Astrocyte (in vitro differentiated cells and primary cell): ENCODE measurements around the gene LIPT2. TPM values are rescaled to one million over a fixed set of nuclear protein-coding genes. Genes with fewer than 3 reads are reported as not detected.

Experiments
- DNase-seq: peaks from one replicate; pipeline ENCODE4 v3.0.0-alpha.2; 2010; ENCODE audit warnings: low read depth
- FAIRE-seq: peaks from 2 replicates; lab custom pipeline; 2011; peaks lifted over from hg19 to GRCh38; lab: Jason Lieb, UNC
- H2AFZ ChIP-seq: 2 replicates; pipeline ENCODE4 v1.6.0; 2012; ENCODE audit warnings: low read depth, low read length, inconsistent platforms
- H3K27ac ChIP-seq: 2 replicates; pipeline ENCODE4 v1.5.1; 2011; ENCODE audit warnings: low read depth, low read length, inconsistent platforms
- H3K27me3 ChIP-seq: 2 replicates; pipeline ENCODE4 v1.6.0; 2011; ENCODE audit warnings: low read length, inconsistent platforms; ENCODE audit not compliant: insufficient read depth
- H3K36me3 ChIP-seq: 2 replicates; pipeline ENCODE4 v1.5.1; 2011; ENCODE audit warnings: low read length, inconsistent platforms; ENCODE audit not compliant: insufficient read depth
- H3K4me1 ChIP-seq: 2 replicates; pipeline ENCODE4 v1.5.1; 2011; ENCODE audit warnings: low read length, inconsistent platforms; ENCODE audit not compliant: insufficient read depth
- H3K4me2 ChIP-seq: 2 replicates; pipeline ENCODE4 v1.6.0; 2012; ENCODE audit warnings: low read length, inconsistent platforms
- H3K4me3 ChIP-seq: 2 replicates; pipeline ENCODE4 v1.5.1; 2011; ENCODE audit warnings: low read depth, mild to moderate bottlenecking, low read length, inconsistent platforms; ENCODE audit not compliant: insufficient read depth
- H3K79me2 ChIP-seq: 2 replicates; pipeline ENCODE4 v1.6.0; 2012; ENCODE audit warnings: mild to moderate bottlenecking, low read length, inconsistent platforms; ENCODE audit not compliant: insufficient read depth
- H3K9ac ChIP-seq: 2 replicates; pipeline ENCODE4 v1.6.0; 2012; ENCODE audit warnings: mild to moderate bottlenecking, low read length, inconsistent platforms
- H3K9me3 ChIP-seq: 2 replicates; pipeline ENCODE4 v1.5.1; 2012; ENCODE audit warnings: low read depth, mild to moderate bottlenecking, low read length, inconsistent platforms; ENCODE audit not compliant: insufficient read depth
- H4K20me1 ChIP-seq: 2 replicates; pipeline ENCODE4 v1.6.0; 2012; ENCODE audit warnings: low read length, inconsistent platforms; ENCODE audit not compliant: insufficient read depth
- H3K27ac Mint-ChIP-seq: one replicate; pipeline ENCODE4 v1.8.0; 2021; ENCODE audit warnings: mild to moderate bottlenecking, mixed read lengths; ENCODE audit not compliant: unreplicated experiment
- H3K27me3 Mint-ChIP-seq: one replicate; pipeline ENCODE4 v1.8.0; 2021; ENCODE audit warnings: low read depth, mixed read lengths; ENCODE audit not compliant: unreplicated experiment
- H3K36me3 Mint-ChIP-seq: one replicate; pipeline ENCODE4 v1.8.0; 2021; ENCODE audit warnings: low read depth, mixed read lengths; ENCODE audit not compliant: unreplicated experiment
- H3K4me1 Mint-ChIP-seq: one replicate; pipeline ENCODE4 v1.8.0; 2021; ENCODE audit warnings: low read depth, mixed read lengths; ENCODE audit not compliant: unreplicated experiment
- H3K4me3 Mint-ChIP-seq: one replicate; pipeline ENCODE4 v1.8.0; 2021; ENCODE audit warnings: mild to moderate bottlenecking, moderate library complexity, mixed read lengths; ENCODE audit not compliant: unreplicated experiment
- H3K9me3 Mint-ChIP-seq: one replicate; pipeline ENCODE4 v1.8.0; 2021; ENCODE audit warnings: mild to moderate bottlenecking, mixed read lengths; ENCODE audit not compliant: unreplicated experiment
- EZH2 ChIP-seq: IDR thresholded peaks from 2 replicates; pipeline ENCODE4 v1.6.1; 2012; ENCODE audit warnings: mild to moderate bottlenecking, low read length, inconsistent platforms; ENCODE audit not compliant: insufficient read depth
- total RNA-seq: library from RNA; stranded (reverse); gene quantifications from 2 replicates; pipeline ENCODE4 v1.2.1, GENCODE V29; 2021
- TF ChIP-seq, protein P1 (sequence below): IDR thresholded peaks from 2 replicates; pipeline ENCODE4 v1.5.1; 2011; ENCODE audit warnings: low read depth, mild to moderate bottlenecking, inconsistent platforms, low read length, moderate library complexity; ENCODE audit not compliant: insufficient read depth

The LIPT2 gene
- total RNA-seq, 1 donor from 2014 or later = 2.0 TPM

DNA sequence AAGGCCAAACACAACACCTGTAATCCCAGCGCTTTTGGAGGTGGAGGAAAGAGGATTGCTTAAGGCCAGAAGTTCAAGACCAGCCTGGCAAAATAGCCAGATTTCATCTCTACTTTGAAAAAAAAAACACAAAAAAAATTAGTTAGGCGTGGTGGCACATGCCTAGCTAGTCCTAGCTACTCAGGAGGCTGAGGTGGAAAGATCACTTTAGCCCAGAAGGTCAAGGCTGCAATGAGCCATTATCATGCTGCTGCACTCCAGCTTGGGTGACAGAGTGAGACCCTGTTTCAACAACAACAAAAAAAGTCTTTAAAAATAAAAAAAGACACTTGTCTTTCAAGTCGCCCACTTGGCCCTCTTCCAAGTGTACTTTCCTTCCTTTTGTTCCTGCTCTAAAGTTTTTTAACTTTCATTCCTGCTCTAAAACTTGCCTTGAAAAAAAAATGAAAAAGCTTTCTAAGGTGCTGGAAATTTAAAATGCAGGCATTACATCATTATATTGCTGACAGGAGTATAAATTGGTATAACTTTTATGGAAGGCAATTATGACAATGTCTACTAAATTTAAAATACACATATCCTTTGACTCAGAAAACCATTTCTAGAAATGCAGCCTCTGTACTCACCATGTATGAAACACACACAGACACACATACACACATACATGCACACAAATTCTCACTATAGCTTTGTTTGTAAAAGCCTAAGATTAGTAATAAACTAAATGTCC, 12.7 kb downstream of the LIPT2 start:
- Histone ChIP-seq H3K4me2 (no peak overlapping the region), H4K20me1 (no peaks in the 10 kb centered on the region), H3K79me2 (no peaks in the 10 kb centered on the region), H3K27ac (no peak overlapping the region), H3K9ac (no peak overlapping the region), H3K36me3 (no peaks in the 10 kb centered on the region), H3K4me3 (no peak overlapping the region), H3K27me3 (no peaks in the 10 kb centered on the region), H2AFZ (no peak overlapping the region), H3K9me3 (no peaks in the 10 kb centered on the region), H3K4me1 (no peaks in the 10 kb centered on the region)
- H3K4me1 Mint-ChIP-seq = no peaks in the 10 kb centered on the region
- peaks cover 4% of the 10 kb centered on the region for H3K27me3 Mint-ChIP-seq
- TF ChIP-seq EZH2 = no peak
- TF ChIP-seq, protein P1, sequence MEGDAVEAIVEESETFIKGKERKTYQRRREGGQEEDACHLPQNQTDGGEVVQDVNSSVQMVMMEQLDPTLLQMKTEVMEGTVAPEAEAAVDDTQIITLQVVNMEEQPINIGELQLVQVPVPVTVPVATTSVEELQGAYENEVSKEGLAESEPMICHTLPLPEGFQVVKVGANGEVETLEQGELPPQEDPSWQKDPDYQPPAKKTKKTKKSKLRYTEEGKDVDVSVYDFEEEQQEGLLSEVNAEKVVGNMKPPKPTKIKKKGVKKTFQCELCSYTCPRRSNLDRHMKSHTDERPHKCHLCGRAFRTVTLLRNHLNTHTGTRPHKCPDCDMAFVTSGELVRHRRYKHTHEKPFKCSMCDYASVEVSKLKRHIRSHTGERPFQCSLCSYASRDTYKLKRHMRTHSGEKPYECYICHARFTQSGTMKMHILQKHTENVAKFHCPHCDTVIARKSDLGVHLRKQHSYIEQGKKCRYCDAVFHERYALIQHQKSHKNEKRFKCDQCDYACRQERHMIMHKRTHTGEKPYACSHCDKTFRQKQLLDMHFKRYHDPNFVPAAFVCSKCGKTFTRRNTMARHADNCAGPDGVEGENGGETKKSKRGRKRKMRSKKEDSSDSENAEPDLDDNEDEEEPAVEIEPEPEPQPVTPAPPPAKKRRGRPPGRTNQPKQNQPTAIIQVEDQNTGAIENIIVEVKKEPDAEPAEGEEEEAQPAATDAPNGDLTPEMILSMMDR = no peak
- H3K36me3 Mint-ChIP-seq = no peaks in the 10 kb centered on the region
- no peak overlapping the region for H3K4me3 Mint-ChIP-seq
- H3K27ac Mint-ChIP-seq = no peak overlapping the region
- H3K9me3 Mint-ChIP-seq = no peaks in the 10 kb centered on the region
- DNase-seq (no peak), FAIRE-seq (no peak)

DNA sequence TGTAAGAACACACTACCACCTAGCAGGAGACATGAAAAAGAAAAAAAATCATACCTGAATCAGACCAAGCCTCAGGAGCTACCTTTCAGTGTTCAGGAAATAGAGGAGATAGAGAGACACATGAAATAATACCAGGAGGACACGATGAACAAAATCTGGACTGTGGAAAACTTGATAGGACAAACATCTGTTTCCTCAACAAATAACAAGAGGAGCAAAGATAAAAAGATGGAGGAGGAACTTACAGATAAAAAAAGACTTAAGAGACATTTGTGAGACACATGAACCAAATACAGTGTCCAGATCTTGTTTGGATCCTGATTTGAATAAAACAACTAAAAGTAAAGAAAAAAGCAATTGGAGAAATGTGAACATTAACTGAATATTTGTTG, 13.8 kb downstream of the LIPT2 start:
- Histone ChIP-seq H3K4me2 (no peak overlapping the region), H2AFZ (no peak overlapping the region), H3K9me3 (no peaks in the 10 kb centered on the region), H3K36me3 (no peaks in the 10 kb centered on the region), H3K27ac (no peak overlapping the region), H3K79me2 (no peaks in the 10 kb centered on the region), H3K9ac (no peak overlapping the region), H3K4me1 (no peaks in the 10 kb centered on the region), H3K4me3 (no peak overlapping the region), H4K20me1 (no peaks in the 10 kb centered on the region), H3K27me3 (no peaks in the 10 kb centered on the region)
- DNase-seq (no peak), FAIRE-seq (no peak)
- Mint-ChIP-seq H3K27ac (no peak overlapping the region), H3K27me3 (peaks cover 8% of the 10 kb centered on the region), H3K36me3 (no peaks in the 10 kb centered on the region), H3K9me3 (no peaks in the 10 kb centered on the region), H3K4me1 (no peaks in the 10 kb centered on the region), H3K4me3 (no peak overlapping the region)
- TF ChIP-seq EZH2 = no peak
- TF ChIP-seq, protein P1 = no peak
